ENCODE measurements around the gene HAUS3. TPM values are rescaled to one million over a fixed set of nuclear protein-coding genes. Genes with fewer than 3 reads are reported as not detected.
"Not testable (repeated sequence)": the region's sequence is repeated elsewhere in the genome, so short reads cannot be mapped to it uniquely, and the experiment has no call there.

HAUS3 gene
- total RNA-seq, 4 donors from 2014 or later: 8.9 to 13.0 (median 10.7) TPM

DNA sequence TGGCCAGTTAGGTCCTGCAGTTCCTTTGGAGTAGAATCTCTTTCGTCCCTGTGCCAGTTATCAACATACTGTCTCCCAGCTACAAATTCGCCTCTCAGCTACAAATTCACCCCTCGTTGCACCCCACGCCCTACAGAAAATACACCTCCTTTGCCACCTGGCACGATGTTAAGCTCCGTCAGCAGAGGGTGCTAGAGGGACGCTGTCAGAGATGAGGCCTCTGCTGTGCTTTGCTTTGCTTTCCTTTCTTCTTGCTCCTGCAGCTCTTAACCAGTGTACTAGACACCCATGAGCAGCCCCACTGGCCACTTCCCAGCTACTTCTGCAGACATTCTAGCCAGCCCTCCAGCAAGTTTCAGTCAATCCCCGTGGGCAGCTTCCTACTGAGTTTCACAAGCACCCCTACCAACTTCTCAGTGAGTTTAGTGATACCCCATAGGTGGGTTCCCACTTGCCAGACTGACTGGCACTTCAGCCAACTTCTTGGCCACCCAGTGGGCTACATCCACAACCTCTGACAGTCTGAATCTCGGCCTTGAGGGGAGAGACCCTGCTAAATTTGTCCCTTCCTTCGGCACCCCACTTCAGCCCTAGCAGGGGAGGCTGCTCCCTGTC is 21.8 kb downstream of the HAUS3 start:
- Histone ChIP-seq H3K36me3 (peaks cover 0 to 25% (median 0%) of the 10 kb centered on the region in 3 donors), H3K9me3 (no peaks in the 10 kb centered on the region), H3K27me3 (no peaks in the 10 kb centered on the region), H3K27ac (no peak overlapping the region), H3K4me3 (no peak overlapping the region), H3K4me1 (peaks cover 0 to 8% (median 0%) of the 10 kb centered on the region in 3 donors)
- DNase-seq: no peak
- TF ChIP-seq, protein P1, sequence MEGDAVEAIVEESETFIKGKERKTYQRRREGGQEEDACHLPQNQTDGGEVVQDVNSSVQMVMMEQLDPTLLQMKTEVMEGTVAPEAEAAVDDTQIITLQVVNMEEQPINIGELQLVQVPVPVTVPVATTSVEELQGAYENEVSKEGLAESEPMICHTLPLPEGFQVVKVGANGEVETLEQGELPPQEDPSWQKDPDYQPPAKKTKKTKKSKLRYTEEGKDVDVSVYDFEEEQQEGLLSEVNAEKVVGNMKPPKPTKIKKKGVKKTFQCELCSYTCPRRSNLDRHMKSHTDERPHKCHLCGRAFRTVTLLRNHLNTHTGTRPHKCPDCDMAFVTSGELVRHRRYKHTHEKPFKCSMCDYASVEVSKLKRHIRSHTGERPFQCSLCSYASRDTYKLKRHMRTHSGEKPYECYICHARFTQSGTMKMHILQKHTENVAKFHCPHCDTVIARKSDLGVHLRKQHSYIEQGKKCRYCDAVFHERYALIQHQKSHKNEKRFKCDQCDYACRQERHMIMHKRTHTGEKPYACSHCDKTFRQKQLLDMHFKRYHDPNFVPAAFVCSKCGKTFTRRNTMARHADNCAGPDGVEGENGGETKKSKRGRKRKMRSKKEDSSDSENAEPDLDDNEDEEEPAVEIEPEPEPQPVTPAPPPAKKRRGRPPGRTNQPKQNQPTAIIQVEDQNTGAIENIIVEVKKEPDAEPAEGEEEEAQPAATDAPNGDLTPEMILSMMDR (IDR thresholded peaks at IDR 0.05): peak; percentile 66 to 88 (median 74)
- TF ChIP-seq POLR2A (IDR thresholded peaks at IDR 0.05): no peak
- 8 to 12% methylated on average over 10 of the region's 10 CpGs for WGBS, 2 donors
- intact Hi-C loops (cut with DNase I): loop anchor here (10.0 kb wide), 1 partner anchor 225 kb away; no protein-coding TSS in a partner anchor

DNA sequence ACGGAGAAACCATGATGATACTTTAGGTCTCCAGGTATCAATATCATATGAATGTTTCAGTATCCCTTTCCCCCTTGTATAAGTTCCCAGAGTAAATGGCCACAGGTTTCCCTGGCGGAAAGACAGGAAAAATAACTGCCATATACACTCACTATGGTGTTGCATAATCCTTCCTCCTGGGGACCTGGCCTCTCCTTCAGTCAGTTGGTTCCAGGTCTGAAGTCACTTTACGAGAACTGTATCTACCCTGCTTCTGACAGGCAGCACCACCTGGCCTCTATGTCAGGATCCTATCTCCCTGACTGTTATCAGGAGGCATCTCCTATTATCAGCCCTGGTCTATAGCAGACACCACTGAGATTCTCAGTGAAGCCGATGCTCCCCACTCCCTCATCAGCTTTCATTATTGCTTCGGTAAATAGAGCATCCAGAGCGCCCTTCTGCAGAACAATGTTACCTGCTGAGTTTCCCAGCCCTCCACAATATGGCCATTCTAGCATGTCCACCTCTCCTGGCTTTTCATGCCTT is 22.6 kb downstream of the HAUS3 start:
- no peak for TF ChIP-seq POLR2A (IDR thresholded peaks at IDR 0.05)
- TF ChIP-seq, protein P1 (IDR thresholded peaks at IDR 0.05): no peak
- intact Hi-C loops (cut with DNase I): no loop called here
- Histone ChIP-seq H3K4me1 (peaks cover 0 to 8% (median 0%) of the 10 kb centered on the region in 3 donors), H3K36me3 (peaks cover 0 to 18% (median 0%) of the 10 kb centered on the region in 3 donors), H3K4me3 (no peak overlapping the region), H3K27me3 (no peaks in the 10 kb centered on the region), H3K9me3 (no peaks in the 10 kb centered on the region), H3K27ac (no peak overlapping the region)
- WGBS, 2 donors: 85 to 89% methylated on average over 6 of the region's 6 CpGs
- DNase-seq: no peak

DNA sequence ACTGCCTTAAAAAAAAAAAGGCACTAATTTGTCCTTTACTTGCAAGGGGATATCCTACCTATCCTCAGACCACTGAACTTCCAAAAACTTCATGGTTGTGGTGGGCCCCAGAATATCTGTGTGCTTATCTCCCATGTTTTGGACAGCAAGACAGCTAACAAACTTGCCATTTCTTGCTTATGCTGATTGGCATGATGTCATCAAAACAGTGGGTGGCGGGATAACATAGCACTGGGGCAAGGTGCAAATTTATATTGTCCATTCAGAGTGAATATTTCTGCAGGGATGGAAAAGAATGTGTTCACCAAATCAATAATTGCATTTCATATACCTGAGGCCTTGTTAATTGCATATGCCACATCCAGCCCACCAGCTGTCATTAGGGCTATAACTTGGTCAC is 23.5 kb downstream of the HAUS3 start:
- Histone ChIP-seq H3K4me3 (no peak overlapping the region), H3K4me1 (peaks cover 0 to 8% (median 0%) of the 10 kb centered on the region in 3 donors), H3K27me3 (no peaks in the 10 kb centered on the region), H3K9me3 (no peaks in the 10 kb centered on the region), H3K27ac (no peak overlapping the region), H3K36me3 (peaks cover 0 to 15% (median 0%) of the 10 kb centered on the region in 3 donors)
- DNase-seq: no peak
- 67 to 100% methylated on average over 1 of the region's 1 CpG for WGBS, 2 donors
- intact Hi-C loops (cut with DNase I): no loop called here
- TF ChIP-seq, protein P1 (IDR thresholded peaks at IDR 0.05): no peak
- TF ChIP-seq POLR2A (IDR thresholded peaks at IDR 0.05): no peak

DNA sequence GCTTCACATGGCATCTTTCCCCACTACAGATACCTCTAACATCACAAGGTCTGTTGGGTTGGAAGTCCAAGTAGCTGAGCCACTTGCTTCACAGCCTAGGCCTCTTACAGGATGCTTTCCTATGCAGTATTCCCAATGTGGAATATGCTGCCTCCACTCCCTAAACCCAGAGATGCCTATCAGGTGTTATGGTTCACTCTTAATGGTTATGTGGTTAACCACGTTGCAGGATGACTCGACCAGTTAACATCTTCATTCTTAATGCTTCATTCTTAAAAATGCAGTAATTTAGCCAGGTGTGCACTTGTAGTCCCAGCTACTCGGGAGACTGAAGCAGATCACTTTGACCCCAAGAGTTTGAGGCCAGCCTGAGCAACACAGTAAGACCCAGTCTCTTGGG is 24.2 kb downstream of the HAUS3 start:
- TF ChIP-seq POLR2A (IDR thresholded peaks at IDR 0.05): no peak
- TF ChIP-seq, protein P1 (IDR thresholded peaks at IDR 0.05): no peak
- H3K4me1 ChIP-seq: peaks cover 0 to 8% (median 0%) of the 10 kb centered on the region in 3 donors
- no peaks in the 10 kb centered on the region for H3K9me3 ChIP-seq
- 27 to 47% methylated on average over 3 of the region's 3 CpGs for WGBS, 2 donors
- no peaks in the 10 kb centered on the region for H3K27me3 ChIP-seq
- H3K36me3 ChIP-seq: peaks cover 0 to 8% (median 0%) of the 10 kb centered on the region in 3 donors
- no peak for DNase-seq
- no peak overlapping the region for H3K4me3 ChIP-seq
- intact Hi-C loops (cut with DNase I): no loop called here
- H3K27ac ChIP-seq: no peak overlapping the region

DNA sequence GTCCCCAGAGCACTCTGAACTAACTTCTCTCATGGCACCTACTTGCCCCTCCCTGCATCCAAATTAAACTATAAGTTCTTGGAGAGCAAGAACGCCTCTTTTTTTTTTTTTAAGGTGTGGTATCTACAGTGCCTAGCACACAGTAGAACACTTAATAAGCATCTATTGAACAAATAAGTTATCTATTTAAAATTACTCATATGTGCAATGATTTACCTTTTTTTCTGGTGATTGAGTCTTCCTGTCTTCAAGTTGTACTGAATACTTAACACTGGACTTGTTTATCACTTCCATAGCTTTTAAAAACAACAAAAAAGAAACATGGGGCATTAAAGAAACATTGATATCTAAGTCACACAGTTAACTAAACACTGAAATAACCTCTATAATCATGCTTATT is 29.1 kb downstream of the HAUS3 start:
- no peak overlapping the region for H3K27ac ChIP-seq
- no peaks in the 10 kb centered on the region for H3K4me1 ChIP-seq
- no peak overlapping the region for H3K4me3 ChIP-seq
- no peaks in the 10 kb centered on the region for H3K9me3 ChIP-seq
- no peaks in the 10 kb centered on the region for H3K36me3 ChIP-seq
- no peak for DNase-seq
- no peaks in the 10 kb centered on the region for H3K27me3 ChIP-seq
- 56 to 75% methylated on average over 1 of the region's 1 CpG for WGBS, 2 donors
- TF ChIP-seq, protein P1 (IDR thresholded peaks at IDR 0.05): no peak
- no peak for TF ChIP-seq POLR2A (IDR thresholded peaks at IDR 0.05)
- intact Hi-C loops (cut with DNase I): no loop called here

DNA sequence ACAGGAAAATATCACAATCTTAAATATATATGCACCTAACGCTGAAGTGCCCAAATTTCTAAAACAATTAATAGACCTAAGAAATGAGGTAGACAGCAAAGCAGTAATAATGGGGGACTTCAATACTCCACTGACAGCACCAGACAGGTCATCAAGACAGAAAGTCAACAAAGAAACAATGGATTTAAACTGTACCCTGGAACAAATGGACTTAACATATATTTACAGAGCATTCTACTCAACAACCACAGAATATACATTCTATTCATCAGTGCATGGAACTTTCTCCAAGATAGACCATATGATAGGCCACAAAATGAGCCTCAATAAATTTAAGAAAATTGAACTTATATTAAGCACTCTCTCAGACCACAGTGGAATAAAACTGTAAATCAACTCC is 39.1 kb downstream of the HAUS3 start:
- H3K36me3 ChIP-seq; H3K27ac ChIP-seq; H3K4me3 ChIP-seq; H3K4me1 ChIP-seq; DNase-seq; H3K27me3 ChIP-seq; H3K9me3 ChIP-seq; intact Hi-C loops (cut with DNase I): not testable (repeated sequence)
- WGBS, 2 donors: 94 to 100% methylated on average over 1 of the region's 1 CpG

Measured in esophagus squamous epithelium (tissue), 5 donors.